Activated CD4-positive, CD25-positive, alpha-beta regulatory T cell treated with anti-CD3 and anti-CD28 coated beads, Interleukin-2, amount 50 U/mL, for 72 hours (primary cell): ENCODE data around the gene FGF14.

Source experiments
- DNase-seq: peaks from one replicate; pipeline ENCODE4 v3.0.0; 2021

FGF14 gene

DNA sequence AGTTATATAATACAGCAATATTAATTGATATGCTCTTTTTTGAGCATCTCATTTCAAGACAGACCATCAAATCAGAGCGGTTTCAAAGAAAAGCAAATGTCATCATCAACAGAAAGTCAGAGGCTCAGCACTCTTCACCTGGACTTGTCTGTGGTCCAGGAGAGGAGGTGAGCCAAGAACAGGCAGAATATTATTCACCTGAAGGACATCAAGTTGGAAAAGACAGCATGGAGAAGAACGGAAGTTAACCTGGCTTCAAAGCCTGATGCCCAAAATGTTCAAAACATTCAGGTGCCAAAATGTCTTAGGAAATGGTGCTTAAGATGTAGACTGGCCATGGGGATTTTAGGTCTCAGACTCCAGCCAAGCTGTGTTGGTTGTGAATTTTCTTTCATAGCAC lies 40.7 kb downstream of the FGF14 start:
- DNase-seq, result no peak

DNA sequence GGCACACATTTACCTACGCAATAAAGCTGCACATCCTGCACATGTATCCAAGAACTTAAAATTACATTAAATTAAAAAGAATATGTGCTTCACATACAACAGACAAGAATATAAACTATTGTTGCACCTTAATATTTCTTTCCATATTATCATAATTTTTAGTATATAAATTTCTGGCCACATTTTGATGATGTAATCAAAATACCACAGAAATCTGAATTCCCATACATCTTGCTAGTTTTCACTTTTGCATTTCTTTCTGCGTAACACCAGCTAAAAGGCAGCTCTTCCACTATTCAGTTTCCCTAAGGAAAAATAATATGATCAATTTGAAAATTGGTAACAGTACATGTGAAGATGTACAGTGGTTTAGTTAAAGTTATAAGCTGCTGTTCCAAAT lies 42.6 kb downstream of the FGF14 start:
- no peak for DNase-seq

DNA sequence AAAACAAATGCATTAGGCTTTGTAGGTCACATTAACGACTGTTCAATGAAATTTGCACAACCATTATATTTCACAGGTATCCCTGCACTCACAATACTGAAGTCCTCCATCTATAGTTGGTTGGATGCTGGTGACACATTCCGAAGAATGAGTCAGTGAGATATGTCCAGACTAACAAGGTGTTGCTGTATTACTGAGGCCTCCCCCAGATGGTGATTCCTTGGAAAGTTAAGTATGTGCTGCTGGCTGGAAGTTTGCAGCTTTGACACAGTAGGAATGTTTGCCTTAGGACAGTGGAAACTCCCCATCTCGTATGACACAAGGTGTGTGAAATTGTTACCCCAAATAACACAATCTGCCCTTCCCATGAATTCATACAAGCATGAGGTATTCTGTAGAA lies 46.6 kb downstream of the FGF14 start:
- no peak for DNase-seq

DNA sequence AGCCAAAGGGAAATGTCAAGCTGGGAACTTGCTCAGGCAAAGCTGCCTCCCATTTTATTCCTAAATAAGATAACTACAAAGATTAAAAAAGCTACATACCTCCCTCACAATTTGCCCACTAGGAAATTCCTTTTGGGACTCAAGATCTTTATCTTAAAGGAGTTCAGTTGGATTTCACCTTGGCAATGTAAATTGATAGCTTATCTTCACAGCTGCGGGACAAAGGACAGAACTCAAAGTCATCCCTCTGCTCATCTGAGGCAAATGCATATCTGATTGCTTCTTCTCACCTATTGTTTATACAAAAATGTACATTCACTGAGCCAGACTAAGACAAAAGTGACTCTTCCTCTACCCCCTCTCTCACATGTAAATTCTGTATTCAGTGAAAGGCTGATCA lies 47.8 kb downstream of the FGF14 start:
- DNase-seq, result no peak

DNA sequence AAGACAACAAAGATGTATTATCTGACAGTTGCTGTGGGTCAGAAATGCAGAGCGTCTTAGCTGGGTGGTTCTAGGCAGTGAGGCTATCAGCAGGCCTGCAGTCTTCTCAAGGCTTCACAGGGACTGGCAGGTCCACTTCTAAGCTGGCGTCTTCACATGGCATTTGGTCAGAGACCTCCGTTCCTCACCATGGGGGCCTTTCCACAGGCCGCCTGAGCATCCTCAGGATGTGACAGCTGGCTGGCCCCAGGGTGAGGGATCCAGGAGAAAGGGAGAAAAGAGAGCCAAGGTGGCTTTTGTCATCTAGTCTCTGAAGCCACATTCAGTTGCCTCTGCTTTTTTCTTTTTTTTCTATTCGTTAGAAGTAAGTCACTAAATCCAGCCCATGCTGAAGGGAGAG lies 50.3 kb downstream of the FGF14 start:
- no peak for DNase-seq

DNA sequence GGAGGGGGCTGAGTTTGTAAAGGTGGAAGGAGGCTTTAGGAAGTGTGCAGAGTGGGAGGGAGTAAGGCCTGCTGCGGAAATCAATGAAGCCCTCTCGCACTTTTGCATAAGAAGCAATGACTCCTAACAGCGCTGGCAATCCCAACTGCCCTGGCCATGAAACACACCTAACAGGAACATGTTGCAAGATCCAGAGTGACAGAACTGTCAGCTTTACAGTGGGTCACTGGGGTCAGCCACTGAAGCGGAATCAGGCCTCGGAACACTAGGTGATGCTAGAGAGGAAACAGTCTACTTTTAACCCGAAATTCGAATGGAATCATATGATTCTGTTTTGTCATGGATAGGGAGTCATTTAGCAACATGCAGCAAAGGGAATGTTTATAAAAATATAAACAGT lies 54.4 kb downstream of the FGF14 start:
- no peak for DNase-seq

DNA sequence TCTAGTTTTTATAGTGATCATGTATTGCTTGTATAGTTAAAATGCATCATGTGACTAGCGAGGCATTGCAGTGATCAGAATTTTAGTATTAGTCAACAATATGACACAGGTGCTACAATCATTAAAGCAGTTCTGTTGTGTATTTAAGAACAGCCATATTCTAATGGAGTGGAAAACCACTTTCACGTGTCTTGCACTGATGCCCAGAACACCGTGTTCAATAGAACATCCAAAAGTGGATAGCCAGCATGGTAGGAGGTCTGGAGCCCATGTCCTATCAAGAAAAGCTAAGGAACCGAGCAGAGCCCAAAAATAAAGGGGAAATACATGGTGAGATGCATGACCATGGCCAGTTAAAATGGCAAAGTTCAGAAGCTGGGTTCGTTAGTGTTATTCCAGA lies 55.1 kb downstream of the FGF14 start:
- DNase-seq, result no peak

DNA sequence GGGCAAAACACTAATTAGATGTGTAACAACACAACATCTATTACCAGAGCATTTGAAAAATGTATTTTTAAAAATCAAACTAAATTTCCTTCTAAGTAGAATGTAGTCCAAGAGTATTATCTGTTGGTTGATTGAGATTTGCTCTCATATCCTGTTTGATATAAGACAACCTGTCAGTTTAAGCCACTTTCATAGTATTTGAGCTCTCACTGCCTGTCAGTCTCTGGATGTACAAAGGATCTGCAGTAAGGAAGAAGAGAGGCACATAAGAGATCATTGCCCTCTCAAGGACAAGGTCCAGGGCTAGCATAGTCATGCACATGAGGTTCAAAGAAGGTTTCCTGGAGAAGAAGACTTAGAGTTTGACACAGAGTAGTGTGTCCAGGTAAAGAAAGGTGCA lies 57.4 kb downstream of the FGF14 start:
- no peak for DNase-seq

DNA sequence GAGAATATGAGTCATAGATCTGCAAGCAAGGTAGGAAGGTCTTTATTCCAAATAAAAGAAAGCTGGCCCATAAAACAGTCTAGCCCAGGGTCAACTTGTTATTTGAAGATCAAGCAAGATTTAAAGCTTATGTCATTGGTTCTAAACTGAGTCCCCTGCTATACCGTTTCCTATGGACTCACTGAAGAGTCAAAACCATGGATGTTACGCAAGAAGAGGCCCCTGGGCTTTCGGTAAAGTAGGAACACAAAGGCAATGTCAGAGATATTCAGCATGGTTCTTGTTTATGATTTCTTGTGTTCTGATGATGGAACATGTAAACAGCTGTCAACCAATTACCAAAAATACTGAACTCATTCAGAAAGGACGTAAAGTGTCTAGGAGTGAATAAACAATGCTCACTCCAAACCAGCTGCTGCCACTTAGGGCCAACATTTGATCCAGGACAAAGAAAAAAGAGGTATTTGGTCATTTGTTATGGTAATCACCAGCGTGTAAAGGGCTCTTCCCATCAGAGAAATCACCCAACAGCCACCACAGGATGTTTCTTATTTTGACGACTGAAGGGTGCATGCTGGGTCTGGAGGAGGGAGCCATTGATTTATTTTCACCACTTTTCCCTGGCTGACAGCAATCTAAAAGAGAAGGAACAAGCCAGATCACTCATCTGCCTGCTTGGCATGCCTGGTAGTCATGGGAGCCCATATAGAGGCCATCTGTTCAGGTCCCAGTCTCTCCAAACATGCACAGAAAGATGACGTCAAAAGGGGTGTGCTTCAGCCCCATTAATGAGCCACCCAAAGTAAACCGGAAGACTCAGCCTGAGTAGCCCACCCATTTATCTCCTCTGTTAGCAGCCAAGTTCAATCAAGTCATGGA lies 68.3 kb downstream of the FGF14 start:
- DNase-seq, result no peak

DNA sequence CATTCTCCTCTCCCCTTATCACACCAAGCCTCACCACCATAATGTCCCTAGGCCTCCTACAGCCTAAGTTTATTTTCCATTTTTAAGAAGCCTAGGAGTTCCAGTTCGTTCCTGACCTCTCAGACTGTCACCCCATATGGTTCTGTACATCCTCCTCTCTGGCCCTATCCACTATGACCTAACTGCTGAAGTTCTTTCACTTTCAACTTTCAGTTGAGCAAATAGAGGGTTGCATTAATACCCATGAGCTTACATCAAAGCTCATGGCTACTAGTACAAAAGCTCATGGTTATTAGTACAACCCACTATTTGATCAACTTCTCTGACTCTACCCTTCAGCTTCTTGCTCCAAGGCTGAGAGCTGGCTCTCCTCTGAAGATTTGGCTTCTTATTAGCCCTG lies 72.9 kb downstream of the FGF14 start:
- no peak for DNase-seq

DNA sequence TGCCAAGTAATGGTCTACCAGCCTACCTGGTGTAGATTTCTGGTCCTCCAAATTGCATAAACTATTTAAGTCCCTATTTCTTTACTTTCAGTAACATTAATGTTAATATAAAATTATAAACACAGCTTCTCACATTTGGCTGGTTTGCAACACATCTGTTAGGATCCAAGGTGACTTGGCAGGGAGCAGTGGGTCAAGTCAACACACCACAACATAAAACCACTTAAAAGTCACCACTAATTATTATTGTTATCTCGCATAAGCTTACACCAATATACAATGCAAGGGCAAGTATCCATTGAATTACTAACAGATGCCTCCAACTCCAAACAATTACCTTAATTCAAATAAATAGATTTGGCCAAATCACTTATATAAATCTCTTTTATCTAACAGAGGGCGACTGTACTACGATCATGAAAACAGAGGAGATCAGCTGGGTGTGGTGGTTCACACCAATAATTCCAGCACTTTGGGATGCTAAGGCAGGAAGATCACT lies 74.7 kb downstream of the FGF14 start:
- DNase-seq, result no peak

DNA sequence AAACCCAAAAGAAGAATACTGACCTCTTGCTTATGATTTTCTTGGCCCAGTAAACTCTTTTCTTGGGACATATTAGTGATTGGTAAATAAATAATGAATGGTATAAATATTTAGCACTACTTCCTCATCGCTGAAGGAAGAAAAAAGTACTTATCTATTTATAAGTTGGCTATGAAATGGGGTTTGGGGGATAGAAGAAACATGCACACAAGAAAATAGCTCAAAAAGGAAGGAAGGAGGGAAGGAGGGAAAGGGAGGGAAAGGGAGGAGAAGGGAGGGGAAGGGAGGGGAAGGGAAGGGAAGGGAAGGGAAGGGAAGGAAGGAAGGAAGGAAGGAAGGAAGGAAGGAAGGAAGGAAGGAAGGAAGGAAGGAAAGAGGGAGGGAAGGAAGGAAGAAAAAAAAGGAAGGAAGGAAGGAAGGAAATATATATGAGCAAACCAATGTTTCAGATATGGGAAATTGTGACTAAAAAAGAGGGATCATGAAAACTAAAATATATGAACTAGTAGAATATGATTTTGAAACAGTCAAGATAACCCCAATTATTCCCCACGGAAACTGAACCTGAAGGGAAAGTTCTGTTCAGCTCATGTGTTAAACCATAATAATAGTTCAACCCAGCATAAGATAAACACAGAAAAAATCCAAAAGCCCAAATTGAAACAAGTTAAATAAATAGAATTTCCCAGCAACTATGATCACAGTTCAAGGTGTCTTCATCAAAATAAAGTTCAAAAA lies 75.3 kb downstream of the FGF14 start:
- no peak for DNase-seq

DNA sequence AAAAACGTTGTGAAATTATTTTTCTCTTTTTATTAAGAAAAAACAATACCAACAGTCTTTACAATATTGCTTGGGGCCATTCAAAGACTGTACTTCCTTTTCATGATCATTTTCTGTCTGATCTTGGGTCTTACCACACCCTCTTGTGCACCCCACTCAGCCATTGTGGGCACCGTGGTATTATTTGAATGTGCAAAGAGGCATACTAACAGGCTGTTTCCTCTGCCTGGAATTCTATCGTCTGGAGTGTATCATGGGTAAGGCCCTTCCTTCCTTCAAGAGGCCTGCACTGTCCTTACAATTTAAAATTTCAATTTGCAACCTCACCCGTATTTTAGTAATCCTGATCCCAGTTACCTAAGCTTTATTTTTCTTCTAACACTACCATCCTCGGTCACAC lies 76.5 kb downstream of the FGF14 start:
- DNase-seq, result no peak

DNA sequence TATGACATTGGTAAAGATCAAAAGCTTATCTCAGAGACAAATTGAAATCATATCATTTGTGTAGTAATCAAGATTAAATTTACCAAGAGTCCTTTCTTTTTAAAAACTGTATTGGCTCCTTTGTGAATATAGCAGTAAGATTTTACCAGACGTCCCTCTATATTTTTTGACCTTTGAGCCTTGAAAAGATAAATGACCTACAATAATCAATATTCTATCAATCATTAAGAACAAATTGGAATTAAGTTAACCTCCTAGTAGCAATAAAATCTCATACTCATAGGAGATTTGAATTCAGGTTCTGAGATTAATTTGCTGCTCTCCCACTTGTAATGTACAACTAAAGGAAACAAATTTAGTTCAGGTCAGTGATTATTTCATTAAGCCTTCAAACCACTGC lies 78.3 kb downstream of the FGF14 start:
- no peak for DNase-seq

DNA sequence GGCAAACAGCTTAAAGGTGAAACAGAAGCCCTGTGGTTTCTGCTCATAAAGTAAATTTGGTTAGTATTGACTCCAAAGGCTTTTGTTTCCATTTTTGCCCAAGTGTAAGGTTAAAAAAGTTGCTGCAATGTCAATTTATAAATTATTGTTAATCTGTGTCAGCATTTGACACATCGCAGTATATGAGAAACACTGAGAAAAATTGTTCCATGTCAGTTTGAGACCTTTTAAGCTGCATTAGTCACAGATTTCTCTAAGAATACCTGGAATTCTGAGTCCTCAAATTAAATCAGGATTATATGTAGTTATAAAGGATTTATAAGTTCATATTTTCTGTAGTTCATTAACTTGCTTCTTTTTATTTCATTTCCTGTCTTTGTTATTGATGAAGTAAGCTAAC lies 78.8 kb downstream of the FGF14 start:
- DNase-seq, result no peak

DNA sequence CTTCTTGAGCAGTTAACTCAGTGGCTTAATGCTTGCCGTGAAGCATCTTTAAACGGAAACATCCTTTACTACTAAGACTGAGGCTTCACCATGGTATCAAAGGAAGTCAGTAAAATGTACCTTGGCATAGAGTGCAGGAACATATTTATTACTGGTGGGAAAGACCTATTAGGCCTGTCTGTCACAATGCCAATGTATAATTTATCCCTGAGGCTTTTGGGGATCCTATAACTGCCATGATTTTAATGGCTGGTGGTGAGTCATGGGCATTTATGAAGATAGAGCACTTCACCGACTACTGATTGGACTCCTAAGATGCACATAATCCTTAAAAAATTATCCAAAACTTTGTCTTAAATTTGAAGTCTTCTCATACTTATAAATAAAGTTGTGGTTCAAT lies 79.6 kb downstream of the FGF14 start:
- no peak for DNase-seq

DNA sequence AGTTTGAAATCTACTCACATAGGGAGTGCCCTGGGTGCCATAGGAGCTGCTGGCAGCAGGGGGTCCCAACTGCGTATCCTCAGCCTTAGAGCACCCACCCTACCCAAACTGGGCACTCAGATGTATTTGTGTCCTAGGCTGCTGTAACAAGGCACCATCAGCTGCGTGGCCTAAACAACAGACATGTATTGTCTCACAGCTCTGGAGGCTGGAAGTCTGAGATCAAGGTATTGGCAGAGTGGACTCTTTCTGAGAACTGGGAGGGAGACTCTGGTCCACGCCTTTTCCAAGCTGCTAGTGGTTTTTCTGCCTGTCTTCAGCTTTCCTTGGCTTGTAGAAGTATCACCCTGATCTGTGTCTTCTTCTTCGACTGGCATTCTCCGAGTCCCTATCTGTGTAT lies 83.6 kb downstream of the FGF14 start:
- DNase-seq, result no peak

DNA sequence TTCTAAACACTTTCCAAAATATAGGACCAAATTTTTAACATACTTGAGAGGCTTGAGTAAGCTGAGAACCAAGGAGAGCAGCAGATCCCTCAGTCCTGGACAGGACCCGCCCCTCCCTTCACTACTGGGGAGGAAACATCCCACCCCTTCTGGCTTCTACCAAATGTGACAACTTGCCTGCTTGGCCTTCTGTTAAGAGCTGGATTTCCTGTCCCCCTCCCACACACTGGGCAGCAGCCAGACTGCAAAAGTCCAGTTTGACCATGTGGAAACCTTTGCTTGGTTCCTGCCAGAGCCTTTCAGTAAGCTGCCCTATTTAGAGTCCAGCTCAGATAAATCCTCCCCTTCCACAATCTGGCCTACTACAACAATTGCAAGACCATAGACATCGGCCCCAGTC lies 84.3 kb downstream of the FGF14 start:
- DNase-seq, result no peak

DNA sequence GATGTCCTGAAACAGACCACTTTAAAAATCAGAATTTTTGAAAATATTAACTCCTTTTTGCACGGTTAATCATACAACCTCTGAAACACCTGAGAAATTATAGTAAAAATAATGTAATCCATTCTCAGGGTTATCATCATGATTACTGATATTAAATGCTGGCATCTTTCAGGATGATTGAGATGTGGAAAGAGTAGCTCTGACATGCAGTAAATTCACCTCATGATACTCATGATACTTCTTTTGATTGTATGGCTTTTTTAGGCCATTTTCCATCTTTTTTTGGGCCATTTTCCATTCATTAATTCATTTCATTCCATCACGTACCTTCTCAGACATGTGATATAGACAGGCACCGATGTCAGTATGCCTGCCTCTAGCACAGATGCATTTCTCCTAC lies 85.1 kb downstream of the FGF14 start:
- no peak for DNase-seq

DNA sequence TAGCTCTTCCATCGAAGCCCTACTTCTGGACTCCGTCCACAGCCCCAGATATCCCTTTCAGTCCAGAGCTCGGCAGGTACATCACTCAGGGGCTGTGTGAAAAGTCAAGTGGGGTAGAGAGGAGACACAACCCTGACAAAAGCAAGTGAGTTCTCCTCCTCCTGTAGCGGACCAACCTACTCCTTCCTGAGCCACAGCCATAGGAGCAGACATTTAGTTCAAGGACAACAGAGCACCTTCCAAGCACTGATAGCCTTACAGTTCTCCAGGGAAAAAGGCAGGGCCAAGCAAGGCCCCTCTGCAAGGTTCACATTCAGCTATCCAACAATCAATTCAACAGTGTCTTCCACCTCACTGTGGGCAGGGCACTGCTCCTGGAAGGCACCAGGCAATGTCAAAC lies 89.0 kb downstream of the FGF14 start:
- DNase-seq, result no peak

DNA sequence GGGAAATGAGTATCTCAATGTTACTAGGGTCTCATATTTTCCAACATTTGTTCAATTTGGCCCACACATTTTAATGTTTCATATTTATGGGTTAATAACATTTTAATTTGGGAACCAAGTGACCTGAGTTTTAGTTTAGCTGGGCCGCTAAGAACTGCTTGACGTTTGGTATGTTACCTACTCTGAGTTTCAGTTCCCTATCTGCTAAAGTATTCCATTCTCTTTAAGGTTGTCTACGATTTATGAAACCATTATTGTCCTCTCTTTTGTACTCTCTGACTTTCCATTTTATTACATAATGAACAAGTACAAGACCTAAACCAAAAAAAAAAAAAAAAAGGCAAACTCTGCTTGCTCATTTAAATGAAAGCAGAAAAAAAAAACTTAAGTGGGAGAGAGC lies 89.9 kb downstream of the FGF14 start:
- DNase-seq, result no peak

DNA sequence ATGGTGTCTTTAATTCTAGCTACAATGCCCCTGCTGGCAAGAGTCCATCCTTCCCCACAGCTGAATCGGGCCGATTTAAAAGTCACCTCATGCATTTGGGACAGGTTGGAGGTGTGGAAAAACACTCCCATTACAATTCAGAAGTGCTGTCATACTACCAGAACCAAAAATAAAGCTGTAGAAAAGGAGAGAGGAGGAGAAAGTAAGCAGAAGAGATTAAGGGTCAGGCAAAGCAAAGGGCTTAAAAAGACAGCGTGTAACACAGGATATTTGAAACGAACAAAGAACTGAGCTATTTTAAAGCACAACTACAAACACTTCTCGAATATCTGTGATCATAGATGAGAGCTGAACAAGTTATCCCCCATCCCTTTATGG lies 90.4 kb downstream of the FGF14 start:
- no peak for DNase-seq

DNA sequence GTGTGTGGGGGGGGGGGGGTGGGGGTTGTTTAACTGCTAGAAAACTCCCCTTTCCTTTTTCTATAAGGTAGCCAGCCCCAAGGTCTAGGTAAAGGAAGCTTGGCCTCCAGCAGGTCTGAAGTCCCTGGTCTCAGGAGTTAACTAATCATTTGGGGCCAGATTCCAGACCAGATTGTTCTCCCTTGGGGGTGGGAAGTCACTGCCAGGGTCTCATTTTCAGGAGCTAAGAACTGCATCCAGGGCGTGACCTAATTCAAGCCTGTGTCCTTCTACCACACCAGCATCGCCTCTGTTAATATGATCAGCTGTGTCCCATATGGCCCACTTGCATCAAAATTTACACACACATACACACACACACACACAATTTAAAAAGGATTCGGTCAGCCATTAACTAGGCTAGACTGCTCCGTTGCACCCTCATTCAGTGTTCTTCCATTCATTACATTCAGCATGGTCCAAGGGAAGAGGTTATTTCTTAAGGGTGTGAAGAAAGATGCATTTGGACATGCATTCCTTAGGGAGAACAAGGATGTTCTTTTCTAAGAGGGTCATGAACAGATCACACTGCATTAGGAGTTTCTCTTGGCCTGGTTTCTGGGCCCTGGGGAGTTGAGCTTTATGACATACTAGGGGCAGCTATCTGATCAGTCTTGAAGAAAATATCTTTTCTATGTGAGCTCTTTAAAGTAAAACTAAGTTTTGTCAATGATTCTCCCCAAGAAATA lies 91.0 kb downstream of the FGF14 start:
- DNase-seq, result no peak

DNA sequence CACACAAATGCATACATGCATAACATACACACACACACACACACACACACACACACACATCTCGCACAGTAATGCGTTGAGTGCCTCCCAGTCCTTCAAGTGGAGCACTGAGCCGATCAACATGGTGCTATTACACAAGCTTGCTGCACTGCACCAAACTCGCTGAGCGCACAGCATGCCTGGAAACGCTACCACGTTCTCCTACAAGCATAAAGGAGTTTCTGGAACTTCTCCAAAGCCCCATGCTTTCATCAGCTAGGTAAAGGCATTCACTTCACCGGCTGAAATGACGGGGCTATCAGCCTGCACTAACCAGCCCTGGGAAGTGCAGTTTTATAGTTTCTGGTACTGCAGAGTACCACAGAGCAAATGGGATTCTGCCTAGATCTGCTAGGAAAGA lies 92.7 kb downstream of the FGF14 start:
- no peak for DNase-seq
